Cardiac muscle cell (in vitro differentiated cells and primary cell): ENCODE measurements around the gene CAPN10. TPM values are rescaled to one million over a fixed set of nuclear protein-coding genes. Genes with fewer than 3 reads are reported as not detected.

ENCODE experiments used
- DNase-seq, 2 donors: peaks; one replicate each; pipeline versions ENCODE4 v3.0.0 to v3.0.0-alpha.2; 2010 to 2017; ENCODE audit warnings: low read depth in 1 of 2, low spot score in 1 of 2
- H3K27ac ChIP-seq: fragments of 200-600 bp; sonication (generic); 2 replicates; pipeline ENCODE4 v1.5.1; 2016
- H3K27me3 ChIP-seq: fragments of 200-600 bp; sonication (generic); 2 replicates; pipeline ENCODE4 v1.6.0; 2016; ENCODE audit warnings: control low read depth
- H3K36me3 ChIP-seq: fragments of 200-600 bp; sonication (generic); 2 replicates; pipeline ENCODE4 v1.5.1; 2016; ENCODE audit warnings: control low read depth
- H3K4me1 ChIP-seq: fragments of 200-600 bp; sonication (generic); 2 replicates; pipeline ENCODE4 v1.8.1; 2017; ENCODE audit warnings: low read depth, mild to moderate bottlenecking, mixed run types
- H3K4me3 ChIP-seq: fragments of 200-600 bp; sonication (generic); 2 replicates; pipeline ENCODE4 v1.5.1; 2016; ENCODE audit warnings: mild to moderate bottlenecking
- H3K9me3 ChIP-seq: fragments of 200-600 bp; sonication (generic); 2 replicates; pipeline ENCODE4 v1.5.1; 2017; ENCODE audit warnings: low read depth, mild to moderate bottlenecking, control low read depth
- polyA plus RNA-seq: library from polyadenylated mRNA; unstranded; fragments of >200 nt; fragmentation: Nextera tagmentation; extraction: Ambion mirVana; gene quantifications from 2 replicates; pipeline ENCODE4 v1.2.1, GENCODE V29; 2016
- total RNA-seq: library from RNA; depleted of rRNA; stranded (reverse); fragments of >200 nt; gene quantifications from 2 replicates; pipeline ENCODE4 v1.2.3, GENCODE V29; 2016
- TF ChIP-seq, protein P1 (sequence below): IDR thresholded peaks from 2 replicates; pipeline ENCODE4 v1.5.1; 2012; ENCODE audit warnings: low read depth, mild to moderate bottlenecking, low read length

The CAPN10 gene
- total and polyA plus RNA-seq, 2 experiments from 2014 or later: 60.8 to 62.8 TPM

DNA sequence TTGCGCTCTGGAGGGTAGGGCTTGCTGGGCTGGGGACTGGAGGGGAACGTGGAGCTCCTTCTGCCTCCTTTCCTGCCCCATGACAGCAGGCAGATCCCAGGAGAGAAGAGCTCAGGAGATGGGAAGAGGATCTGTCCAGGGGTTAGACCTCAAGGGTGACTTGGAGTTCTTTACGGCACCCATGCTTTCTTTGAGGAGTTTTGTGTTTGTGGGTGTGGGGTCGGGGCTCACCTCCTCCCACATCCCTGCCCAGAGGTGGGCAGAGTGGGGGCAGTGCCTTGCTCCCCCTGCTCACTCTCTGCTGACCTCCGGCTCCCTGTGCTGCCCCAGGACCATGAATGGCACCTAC, 43.1 kb downstream of the CAPN10 start:
- Histone ChIP-seq H3K36me3 (no peaks in the 10 kb centered on the region), H3K27ac (no peak overlapping the region), H3K4me3 (no peak overlapping the region), H3K4me1 (no peaks in the 10 kb centered on the region), H3K9me3 (no peaks in the 10 kb centered on the region), H3K27me3 (no peaks in the 10 kb centered on the region)
- TF ChIP-seq, protein P1, sequence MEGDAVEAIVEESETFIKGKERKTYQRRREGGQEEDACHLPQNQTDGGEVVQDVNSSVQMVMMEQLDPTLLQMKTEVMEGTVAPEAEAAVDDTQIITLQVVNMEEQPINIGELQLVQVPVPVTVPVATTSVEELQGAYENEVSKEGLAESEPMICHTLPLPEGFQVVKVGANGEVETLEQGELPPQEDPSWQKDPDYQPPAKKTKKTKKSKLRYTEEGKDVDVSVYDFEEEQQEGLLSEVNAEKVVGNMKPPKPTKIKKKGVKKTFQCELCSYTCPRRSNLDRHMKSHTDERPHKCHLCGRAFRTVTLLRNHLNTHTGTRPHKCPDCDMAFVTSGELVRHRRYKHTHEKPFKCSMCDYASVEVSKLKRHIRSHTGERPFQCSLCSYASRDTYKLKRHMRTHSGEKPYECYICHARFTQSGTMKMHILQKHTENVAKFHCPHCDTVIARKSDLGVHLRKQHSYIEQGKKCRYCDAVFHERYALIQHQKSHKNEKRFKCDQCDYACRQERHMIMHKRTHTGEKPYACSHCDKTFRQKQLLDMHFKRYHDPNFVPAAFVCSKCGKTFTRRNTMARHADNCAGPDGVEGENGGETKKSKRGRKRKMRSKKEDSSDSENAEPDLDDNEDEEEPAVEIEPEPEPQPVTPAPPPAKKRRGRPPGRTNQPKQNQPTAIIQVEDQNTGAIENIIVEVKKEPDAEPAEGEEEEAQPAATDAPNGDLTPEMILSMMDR: no peak
- DNase-seq: no peak

DNA sequence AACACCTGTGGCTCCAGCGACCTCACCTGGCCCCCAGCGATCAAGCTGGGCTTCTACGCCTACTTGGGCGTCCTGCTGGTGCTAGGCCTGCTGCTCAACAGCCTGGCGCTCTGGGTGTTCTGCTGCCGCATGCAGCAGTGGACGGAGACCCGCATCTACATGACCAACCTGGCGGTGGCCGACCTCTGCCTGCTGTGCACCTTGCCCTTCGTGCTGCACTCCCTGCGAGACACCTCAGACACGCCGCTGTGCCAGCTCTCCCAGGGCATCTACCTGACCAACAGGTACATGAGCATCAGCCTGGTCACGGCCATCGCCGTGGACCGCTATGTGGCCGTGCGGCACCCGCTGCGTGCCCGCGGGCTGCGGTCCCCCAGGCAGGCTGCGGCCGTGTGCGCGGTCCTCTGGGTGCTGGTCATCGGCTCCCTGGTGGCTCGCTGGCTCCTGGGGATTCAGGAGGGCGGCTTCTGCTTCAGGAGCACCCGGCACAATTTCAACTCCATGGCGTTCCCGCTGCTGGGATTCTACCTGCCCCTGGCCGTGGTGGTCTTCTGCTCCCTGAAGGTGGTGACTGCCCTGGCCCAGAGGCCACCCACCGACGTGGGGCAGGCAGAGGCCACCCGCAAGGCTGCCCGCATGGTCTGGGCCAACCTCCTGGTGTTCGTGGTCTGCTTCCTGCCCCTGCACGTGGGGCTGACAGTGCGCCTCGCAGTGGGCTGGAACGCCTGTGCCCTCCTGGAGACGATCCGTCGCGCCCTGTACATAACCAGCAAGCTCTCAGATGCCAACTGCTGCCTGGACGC, 43.6 kb downstream of the CAPN10 start:
- H3K9me3 ChIP-seq: no peaks in the 10 kb centered on the region
- H3K27ac ChIP-seq: no peak overlapping the region
- no peaks in the 10 kb centered on the region for H3K36me3 ChIP-seq
- TF ChIP-seq, protein P1: no peak
- H3K4me3 ChIP-seq: no peak overlapping the region
- no peak for DNase-seq
- no peaks in the 10 kb centered on the region for H3K27me3 ChIP-seq
- no peaks in the 10 kb centered on the region for H3K4me1 ChIP-seq

DNA sequence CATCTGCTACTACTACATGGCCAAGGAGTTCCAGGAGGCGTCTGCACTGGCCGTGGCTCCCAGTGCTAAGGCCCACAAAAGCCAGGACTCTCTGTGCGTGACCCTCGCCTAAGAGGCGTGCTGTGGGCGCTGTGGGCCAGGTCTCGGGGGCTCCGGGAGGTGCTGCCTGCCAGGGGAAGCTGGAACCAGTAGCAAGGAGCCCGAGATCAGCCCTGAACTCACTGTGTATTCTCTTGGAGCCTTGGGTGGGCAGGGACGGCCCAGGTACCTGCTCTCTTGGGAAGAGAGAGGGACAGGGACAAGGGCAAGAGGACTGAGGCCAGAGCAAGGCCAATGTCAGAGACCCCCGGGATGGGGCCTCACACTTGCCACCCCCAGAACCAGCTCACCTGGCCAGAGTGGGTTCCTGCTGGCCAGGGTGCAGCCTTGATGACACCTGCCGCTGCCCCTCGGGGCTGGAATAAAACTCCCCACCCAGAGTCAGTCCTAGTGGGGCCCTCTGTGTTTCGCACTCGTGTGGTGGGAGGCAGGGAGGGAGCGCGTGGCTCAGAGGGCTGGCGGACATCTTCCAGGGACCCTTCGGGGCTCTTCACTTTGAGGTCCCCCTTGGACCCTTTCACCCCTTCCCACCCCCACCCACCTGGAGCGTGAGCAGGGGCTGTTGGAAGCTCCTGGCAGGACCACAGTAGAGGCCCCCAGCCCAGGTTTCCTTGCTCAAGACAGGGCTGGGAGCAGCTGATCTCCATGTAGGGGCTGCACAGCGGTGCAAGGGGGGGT, 44.4 kb downstream of the CAPN10 start:
- Histone ChIP-seq H3K27ac (no peak overlapping the region), H3K4me3 (no peak overlapping the region), H3K27me3 (no peaks in the 10 kb centered on the region), H3K36me3 (no peaks in the 10 kb centered on the region), H3K9me3 (no peaks in the 10 kb centered on the region), H3K4me1 (no peaks in the 10 kb centered on the region)
- DNase-seq: no peak
- TF ChIP-seq, protein P1: no peak

DNA sequence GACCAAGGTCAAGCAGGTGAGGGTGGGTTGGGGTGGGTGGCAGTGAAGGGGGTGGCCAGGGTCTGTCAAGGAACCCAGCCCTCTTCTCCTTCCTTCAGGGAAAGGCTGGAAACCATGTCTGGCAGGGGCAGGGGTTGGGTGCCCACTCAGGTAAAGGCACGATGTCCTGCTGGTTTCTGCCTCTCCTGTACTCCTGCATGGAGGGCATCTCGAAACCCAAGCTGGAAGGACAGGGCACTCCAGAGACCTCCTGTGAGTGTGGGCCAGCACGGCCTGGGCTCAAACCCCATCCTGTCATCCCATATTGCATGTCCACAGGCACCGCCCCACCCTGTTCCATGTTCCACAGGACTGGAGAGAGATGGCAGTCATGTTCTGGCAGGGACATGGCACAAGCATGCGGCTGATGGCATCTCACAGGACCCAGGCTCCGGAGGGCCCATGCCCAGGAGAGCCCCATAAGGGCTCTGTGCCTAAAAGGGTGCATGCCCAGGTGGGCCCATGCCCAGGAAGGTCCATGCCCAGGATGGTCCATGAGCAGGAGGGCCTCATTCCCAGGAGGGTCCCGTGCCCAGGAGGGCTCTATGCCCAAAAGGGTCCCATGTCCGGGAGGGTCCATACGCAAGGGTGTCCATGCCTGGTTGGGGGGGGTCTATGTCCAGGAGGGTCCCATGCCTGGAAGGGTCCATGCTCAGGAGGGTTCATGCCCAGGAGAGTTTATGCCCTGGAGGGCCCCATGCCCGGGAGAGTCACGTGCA, 45.2 kb downstream of the CAPN10 start:
- no peaks in the 10 kb centered on the region for H3K27me3 ChIP-seq
- TF ChIP-seq, protein P1: no peak
- H3K9me3 ChIP-seq: no peaks in the 10 kb centered on the region
- no peak overlapping the region for H3K4me3 ChIP-seq
- no peak for DNase-seq
- no peaks in the 10 kb centered on the region for H3K4me1 ChIP-seq
- no peak overlapping the region for H3K27ac ChIP-seq
- no peaks in the 10 kb centered on the region for H3K36me3 ChIP-seq

DNA sequence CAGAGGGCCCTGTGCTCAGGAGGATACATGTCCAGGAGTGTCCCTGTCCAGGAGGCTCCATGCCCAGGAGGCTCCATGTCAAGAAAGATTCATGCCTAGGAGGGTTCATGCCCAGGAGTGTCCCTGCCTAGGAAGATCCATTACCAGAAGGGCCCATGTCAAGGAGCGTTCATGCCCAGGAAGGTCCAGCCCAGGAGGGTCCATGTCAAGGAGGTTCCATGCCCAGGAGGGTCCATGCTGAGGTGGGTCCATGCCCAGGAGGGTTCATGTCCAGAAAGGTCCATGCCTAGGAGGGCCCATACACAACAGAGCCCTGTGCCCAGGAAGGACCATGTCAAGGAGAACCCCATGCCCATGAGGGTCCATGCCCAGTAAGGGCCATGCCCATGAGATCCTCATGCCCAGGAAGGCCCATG, 45.8 kb downstream of the CAPN10 start:
- no peaks in the 10 kb centered on the region for H3K36me3 ChIP-seq

More for the DNA sequence above, 45.8 kb downstream of the CAPN10 start:
- Histone ChIP-seq H3K27me3 (no peaks in the 10 kb centered on the region), H3K4me3 (no peak overlapping the region), H3K27ac (no peak overlapping the region), H3K4me1 (no peaks in the 10 kb centered on the region), H3K9me3 (no peaks in the 10 kb centered on the region)
- TF ChIP-seq, protein P1: no peak
- DNase-seq: no peak
